ENCODE results near the gene CD40LG.

Gene CD40LG

DNA sequence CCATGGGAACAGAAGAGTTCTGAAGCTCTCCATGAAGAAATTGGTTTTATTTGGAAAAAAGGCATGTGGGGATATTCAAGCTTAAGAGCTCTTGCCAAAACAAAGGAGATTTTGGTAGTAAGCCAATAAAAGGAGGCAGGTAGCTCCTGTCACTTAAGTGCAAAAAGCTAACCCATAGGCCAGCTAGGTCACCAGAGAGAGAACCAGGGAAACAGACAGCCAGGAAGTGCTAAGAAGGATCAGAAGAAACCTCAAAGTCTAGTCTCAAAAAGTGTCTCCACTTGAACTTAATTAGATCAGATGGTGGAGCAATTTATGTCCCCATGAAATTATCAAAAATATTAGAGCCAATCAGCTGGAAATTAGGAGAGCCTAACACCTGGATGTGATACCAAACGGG lies 49.2 kb downstream of the CD40LG start:
- DNase-seq (ENCODE audit: low read depth) = no peak

DNA sequence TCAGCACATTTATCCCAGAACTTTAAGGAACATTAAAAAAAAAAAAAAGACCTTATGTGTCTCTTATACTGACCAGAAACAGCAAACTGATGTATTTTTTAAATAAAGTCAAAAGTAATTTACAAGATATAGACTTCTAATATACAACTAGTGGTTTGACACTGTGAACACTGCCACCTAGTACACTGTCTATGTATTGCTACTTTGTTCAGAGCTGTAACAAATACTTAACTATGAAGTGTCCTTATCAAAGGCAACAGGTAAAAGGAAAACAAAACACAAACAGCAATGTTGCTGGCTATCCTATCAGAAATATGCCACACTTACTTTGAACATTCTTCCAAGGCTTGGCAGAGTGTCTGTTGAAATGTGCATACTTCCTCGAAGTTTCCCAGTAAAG lies 60.4 kb downstream of the CD40LG start:
- no peak for DNase-seq (ENCODE audit: low read depth)
